Neural progenitor cell (in vitro differentiated cells): ENCODE measurements around the gene TPBG.
A peak's percentile ranks its signal among the peaks of the same experiment; 100 is the strongest.

ENCODE experiments used
- CTCF ChIP-seq: fragments of 200-600 bp; sonication (generic); IDR thresholded peaks from 2 replicates; pipeline ENCODE4 v1.5.1; 2017; ENCODE audit warnings: antibody characterized with exemption, mild to moderate bottlenecking
- EZH2 ChIP-seq: fragments of 200-600 bp; sonication (generic); IDR thresholded peaks from 2 replicates; pipeline ENCODE4 v1.6.1; 2017; ENCODE audit warnings: antibody characterized with exemption, mild to moderate bottlenecking, moderate library complexity
- EZH2phosphoT487 ChIP-seq: fragments of 200-600 bp; sonication (generic); IDR thresholded peaks from 2 replicates; pipeline ENCODE4 v1.6.1; 2017; ENCODE audit warnings: antibody characterized with exemption

- peak; percentile 27 for TF ChIP-seq CTCF
- no peak for TF ChIP-seq EZH2phosphoT487
- no peak for TF ChIP-seq EZH2
Measured at GRCh38 chr6:82348130-82348529, 15.5 kb upstream of the TPBG start.
